HG03175 (cell line): ENCODE results near the gene IL4R.

Source experiments
- ATAC-seq: cut with Tn5 transposase; IDR thresholded peaks from one replicate; pipeline ENCODE4 v1.9.1; 2021; ENCODE audit warnings: mild to moderate bottlenecking, moderate library complexity; ENCODE audit not compliant: unreplicated experiment

The IL4R gene

DNA sequence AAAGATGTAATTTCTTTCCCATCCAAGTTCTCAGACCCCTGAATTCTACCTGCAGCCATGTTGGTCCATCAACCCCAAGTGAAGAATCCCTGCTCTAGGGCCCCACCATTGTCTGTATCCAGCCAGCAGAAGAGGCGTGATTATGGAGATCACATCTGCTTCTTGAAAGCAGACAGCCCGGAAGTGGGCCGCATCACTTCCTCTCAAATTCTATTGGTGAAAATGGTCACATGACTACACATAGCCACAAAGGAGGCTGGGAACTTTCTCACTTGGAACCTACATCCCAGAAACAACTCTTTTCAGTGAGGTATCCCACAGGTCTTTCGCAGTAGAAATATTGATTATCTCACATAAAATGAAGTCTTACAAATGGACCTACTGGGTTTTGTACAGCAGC lies 40.1 kb downstream of the IL4R start:
- no peak for ATAC-seq

DNA sequence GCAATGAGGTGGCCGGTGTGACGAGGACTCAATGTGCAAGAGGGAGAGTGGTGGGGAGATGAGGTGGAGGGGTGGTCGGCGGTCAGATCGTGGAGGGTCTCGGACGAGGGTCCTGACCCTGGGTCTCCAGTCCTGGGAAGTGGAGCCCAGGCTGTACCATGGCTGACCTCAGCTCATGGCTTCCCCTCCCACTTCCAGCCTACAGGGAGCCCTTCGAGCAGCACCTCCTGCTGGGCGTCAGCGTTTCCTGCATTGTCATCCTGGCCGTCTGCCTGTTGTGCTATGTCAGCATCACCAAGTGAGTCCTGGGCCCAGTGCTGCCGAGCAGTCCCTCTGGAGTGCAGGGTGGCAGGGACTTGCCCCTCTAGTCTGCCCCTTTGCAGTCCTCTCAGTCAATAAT lies 41.8 kb downstream of the IL4R start:
- no peak for ATAC-seq

DNA sequence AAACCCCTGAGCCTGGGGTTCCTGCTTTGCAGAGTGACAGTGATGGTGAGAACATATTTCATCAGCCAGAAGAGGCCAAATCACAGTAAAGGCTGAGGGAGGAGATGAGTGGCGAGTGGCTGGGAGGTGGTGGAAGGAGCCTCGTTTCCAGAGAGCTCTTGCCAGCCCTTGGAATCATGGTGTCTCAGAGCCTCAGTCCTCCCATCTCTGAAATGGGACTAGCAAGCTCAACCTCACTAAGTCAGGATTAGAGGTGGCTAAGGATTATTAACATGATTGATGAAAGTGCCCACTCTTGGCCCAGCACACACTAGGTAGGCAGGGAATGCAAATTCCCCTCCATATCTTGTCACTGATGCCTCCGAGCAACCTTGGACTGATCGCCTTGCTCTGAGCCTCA lies 43.0 kb downstream of the IL4R start:
- ATAC-seq = no peak

DNA sequence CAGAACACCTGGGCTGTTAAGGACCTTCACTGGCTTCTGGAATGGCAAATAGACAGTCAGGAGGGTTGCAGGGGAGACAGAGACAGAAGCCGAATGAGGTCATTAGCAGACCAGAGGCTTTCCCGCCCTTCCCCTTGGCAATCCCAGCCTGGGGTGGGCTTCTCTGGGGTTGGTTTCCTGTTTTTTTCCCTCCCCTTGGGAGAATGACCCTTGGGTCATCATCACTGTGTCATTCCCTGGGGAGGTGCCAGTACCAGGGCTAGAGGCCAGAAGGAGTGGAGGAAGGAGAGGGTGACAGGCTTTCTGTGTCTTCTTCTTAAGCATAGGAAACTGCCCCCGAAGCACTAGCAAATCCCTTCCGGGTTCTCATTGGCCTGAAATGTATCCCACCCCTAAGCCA lies 45.3 kb downstream of the IL4R start:
- ATAC-seq = no peak

DNA sequence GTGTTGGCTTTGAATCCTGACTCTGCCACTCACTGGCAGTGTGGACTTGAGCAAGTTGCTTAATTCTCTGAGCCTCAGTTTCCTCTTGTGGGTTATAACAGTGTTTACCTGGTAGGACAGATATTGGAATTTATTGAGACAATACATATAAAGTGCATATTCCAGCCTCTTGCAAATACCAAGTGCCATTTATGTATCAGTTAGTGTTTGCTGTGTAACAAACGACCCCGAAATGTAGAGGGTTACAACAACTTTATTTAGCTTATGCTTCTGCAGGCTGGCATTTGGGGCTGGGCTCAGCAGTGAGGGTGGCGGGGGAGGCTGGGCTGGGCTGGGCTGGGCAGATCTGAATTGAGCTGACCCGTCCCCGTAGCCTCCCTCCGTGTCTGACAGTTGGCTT lies 45.8 kb downstream of the IL4R start:
- ATAC-seq = no peak

DNA sequence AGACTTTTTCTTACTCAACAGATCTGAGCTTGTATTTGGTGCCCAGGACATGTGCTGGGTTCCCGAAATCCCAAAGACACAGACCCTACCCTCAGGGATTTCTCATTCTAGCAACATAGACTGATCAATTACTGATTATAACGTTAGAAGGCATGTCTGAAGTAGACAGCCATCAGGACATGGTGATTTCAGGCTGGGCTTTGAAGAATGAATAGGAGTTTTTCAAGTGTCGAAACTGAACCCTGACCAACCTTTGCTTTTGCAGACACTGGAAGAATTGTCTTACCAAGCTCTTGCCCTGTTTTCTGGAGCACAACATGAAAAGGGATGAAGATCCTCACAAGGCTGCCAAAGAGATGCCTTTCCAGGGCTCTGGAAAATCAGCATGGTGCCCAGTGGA lies 48.2 kb downstream of the IL4R start:
- no peak for ATAC-seq

GRCh38 chr16:27362570-27363245 lies 48.9 kb downstream of the IL4R start:
- no peak for ATAC-seq

DNA sequence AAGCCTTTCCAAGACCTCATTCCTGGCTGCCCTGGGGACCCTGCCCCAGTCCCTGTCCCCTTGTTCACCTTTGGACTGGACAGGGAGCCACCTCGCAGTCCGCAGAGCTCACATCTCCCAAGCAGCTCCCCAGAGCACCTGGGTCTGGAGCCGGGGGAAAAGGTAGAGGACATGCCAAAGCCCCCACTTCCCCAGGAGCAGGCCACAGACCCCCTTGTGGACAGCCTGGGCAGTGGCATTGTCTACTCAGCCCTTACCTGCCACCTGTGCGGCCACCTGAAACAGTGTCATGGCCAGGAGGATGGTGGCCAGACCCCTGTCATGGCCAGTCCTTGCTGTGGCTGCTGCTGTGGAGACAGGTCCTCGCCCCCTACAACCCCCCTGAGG lies 49.5 kb downstream of the IL4R start:
- ATAC-seq = no peak

DNA sequence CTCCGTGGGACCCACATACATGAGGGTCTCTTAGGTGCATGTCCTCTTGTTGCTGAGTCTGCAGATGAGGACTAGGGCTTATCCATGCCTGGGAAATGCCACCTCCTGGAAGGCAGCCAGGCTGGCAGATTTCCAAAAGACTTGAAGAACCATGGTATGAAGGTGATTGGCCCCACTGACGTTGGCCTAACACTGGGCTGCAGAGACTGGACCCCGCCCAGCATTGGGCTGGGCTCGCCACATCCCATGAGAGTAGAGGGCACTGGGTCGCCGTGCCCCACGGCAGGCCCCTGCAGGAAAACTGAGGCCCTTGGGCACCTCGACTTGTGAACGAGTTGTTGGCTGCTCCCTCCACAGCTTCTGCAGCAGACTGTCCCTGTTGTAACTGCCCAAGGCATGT lies 50.0 kb downstream of the IL4R start:
- ATAC-seq = no peak

DNA sequence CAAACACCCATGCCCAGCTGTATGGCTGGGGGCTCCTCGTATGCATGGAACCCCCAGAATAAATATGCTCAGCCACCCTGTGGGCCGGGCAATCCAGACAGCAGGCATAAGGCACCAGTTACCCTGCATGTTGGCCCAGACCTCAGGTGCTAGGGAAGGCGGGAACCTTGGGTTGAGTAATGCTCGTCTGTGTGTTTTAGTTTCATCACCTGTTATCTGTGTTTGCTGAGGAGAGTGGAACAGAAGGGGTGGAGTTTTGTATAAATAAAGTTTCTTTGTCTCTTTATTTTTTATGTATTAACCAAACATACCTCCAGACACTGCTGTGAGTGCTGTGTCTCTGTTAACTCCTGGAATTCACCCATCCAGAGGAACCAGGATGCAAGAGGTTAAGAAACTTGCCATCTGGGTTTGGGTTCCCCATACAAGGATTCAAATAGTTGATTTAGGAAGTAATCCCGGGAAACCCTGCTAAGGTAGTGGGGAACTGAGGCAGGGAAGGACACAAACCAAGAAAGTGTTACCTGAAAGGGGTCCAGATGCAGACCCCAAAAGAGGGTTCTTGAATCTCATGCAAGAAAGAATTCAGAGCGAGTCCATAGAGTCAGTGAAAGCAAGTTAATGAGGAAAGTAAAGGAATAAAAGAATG lies 50.8 kb downstream of the IL4R start:
- ATAC-seq = no peak

GRCh38 chr16:27365142-27366089 lies 51.6 kb downstream of the IL4R start:
- ATAC-seq = no peak

GRCh38 chr16:27366687-27367460 lies 53.1 kb downstream of the IL4R start:
- peak; percentile 19 for ATAC-seq

- peak; percentile 74 for ATAC-seq
Observed at GRCh38 chr16:27367461-27368357, 53.9 kb downstream of the IL4R start.

DNA sequence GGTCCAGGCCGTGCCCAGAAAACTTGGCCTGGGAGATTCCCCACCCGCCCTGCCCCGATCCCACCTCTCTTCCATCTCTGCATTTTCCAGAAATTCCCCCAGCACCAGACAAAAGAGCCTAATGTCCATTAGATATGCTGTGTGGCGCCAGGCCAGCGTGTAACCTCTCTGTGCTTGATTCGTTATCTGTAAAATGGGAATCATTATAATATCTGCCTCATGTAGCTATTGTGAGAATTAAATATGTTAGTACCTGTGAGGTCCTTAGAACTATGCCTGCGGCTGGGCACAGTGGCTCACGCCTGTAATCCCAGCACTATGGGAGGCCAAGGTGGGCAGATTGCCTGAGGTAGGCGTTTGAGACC lies 54.6 kb downstream of the IL4R start:
- no peak for ATAC-seq

DNA sequence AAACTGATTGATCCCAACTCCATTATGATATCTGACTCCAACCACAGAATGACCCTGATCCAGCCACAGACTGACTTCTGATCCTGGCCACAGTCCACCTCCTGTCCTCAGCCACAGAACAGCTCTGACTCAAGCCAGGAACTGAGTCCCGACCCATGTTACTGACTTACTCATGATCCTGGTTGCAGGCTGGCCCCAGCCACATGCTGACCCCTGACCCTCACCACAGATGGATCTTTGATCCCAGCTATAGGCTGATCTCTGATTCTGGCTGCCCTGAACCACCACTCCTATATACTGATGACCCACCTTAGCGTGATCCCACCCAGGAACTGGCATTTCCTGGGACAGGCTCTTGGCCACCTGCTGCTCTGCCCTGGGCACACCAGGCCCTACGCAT lies 56.0 kb downstream of the IL4R start:
- ATAC-seq = no peak

GRCh38 chr16:27370318-27370717 lies 56.5 kb downstream of the IL4R start:
- no peak for ATAC-seq

DNA sequence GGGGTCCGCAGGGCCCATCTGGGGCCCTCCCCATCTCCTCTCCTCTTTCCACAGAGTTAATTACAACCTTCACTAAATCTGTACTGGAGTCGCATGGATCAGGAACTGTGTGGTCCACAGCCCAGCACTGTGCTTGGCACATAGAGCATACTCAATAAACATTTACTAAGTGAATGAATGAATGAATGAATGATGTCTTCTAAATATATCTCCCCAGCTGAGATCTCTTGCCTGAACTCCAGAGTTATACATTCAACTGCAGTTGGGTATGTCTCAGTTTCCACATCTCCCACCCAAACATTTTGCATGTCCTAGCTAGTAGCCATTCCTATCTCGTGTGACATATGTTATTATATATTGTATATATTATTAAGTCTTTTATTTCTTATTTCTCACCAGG lies 59.5 kb downstream of the IL4R start:
- no peak for ATAC-seq

GRCh38 chr16:27374221-27374803 lies 60.5 kb downstream of the IL4R start:
- ATAC-seq = peak; percentile 37

DNA sequence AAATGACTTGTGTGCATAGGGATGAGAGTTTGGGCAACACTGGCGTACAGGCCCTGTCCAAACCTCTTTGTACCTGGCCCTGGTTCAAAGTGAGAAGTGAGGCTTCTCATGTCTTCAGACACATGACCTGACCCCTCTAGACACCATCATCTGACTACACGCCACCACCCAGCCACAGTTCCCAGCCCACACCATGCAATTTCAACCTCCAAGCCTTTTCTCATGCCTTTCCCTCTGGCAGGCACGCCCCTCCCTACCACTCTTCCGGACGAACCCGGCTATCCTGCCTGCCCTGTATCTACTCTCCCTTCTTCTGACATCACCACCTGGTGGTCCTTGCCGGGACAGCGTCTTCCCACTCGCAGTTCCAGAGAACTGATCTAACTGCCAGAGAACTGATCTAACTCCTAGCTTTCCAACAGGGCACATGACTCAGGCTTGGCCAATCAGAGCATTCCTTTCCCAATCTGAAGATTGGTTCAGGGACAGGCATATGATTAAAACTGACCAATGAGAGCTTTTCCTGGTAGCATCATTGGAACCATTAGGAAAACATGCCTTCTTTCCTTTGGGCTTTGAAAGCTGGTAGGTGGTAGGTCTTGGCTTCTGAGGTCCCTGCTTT lies 61.1 kb downstream of the IL4R start:
- peak; percentile 57 for ATAC-seq
